Endothelial cell of umbilical vein (primary cell): Measurements from ENCODE around the gene BRI3.

ENCODE experiments used
- EZH2 ChIP-seq: IDR thresholded peaks from 2 replicates; pipeline ENCODE4 v1.6.1; 2012; ENCODE audit warnings: borderline replicate concordance, low read depth, mild to moderate bottlenecking, moderate library complexity, low read length, inconsistent platforms; ENCODE audit not compliant: severe bottlenecking
- FOS ChIP-seq: IDR thresholded peaks from 2 replicates; pipeline ENCODE4 v1.6.1; 2011; ENCODE audit warnings: mild to moderate bottlenecking, low read length, moderate library complexity, borderline replicate concordance; ENCODE audit not compliant: insufficient read depth
- GATA2 ChIP-seq: IDR thresholded peaks from 2 replicates; pipeline ENCODE4 v1.7.0; 2011; ENCODE audit warnings: low read depth, mild to moderate bottlenecking, moderate library complexity, mixed read lengths, low read length; ENCODE audit not compliant: insufficient read length, insufficient read depth
- JUN ChIP-seq: IDR thresholded peaks from 2 replicates; pipeline ENCODE4 v1.6.1; 2011; ENCODE audit warnings: borderline replicate concordance, low read depth; ENCODE audit not compliant: insufficient read length, insufficient read depth
- MYC ChIP-seq: IDR thresholded peaks from one replicate; pipeline ENCODE4 v1.6.1; 2011; ENCODE audit warnings: mild to moderate bottlenecking, low read depth, low read length
- POLR2A ChIP-seq: IDR thresholded peaks from 2 replicates; pipeline ENCODE4 v1.6.1; 2012; ENCODE audit warnings: low read depth, mild to moderate bottlenecking, control low read depth, low read length
- POLR2AphosphoS5 ChIP-seq: IDR thresholded peaks from 2 replicates; pipeline ENCODE4 v1.6.1; 2012; ENCODE audit warnings: low read depth, mild to moderate bottlenecking, control low read depth, low read length, moderate library complexity; ENCODE audit not compliant: insufficient read depth
- TF ChIP-seq, protein P1 (sequence below), 2 donors: IDR thresholded peaks; 1 replicate in 1 of 2; 2 replicates in 1 of 2; pipeline ENCODE4 v1.5.1; 2011; ENCODE audit warnings: low read length in 2 of 2, mild to moderate bottlenecking in 2 of 2, moderate library complexity in 2 of 2, control low read depth in 1 of 2, inconsistent platforms in 1 of 2, low read depth in 1 of 2; ENCODE audit not compliant: insufficient read depth in 1 of 2; ENCODE audit errors: extremely low read depth in 1 of 2
- TF ChIP-seq, protein P2 (sequence below): IDR thresholded peaks from 2 replicates; pipeline ENCODE4 v1.6.1; 2011; ENCODE audit not compliant: insufficient read depth, insufficient read length

DNA sequence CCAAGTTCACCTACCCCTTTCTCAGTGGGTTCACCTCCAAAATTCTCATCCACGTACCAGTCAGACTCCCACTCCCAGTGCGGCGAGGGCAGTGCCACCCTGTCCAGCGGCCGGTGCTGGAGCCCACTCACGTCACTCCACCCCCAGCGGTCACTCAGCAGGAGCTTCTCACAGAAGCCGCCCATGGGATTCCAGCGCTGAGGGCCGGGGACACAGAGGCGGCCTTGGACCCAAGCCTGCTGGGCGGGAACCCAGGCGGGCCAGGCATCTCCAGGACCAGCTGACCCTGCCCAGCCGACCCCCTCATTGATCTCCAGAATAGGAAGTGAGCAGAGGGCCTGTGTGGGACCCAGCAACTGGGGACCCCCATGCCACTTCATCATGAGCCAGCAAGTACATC is 36.6 kb upstream of the BRI3 start:
- TF ChIP-seq, protein P1, sequence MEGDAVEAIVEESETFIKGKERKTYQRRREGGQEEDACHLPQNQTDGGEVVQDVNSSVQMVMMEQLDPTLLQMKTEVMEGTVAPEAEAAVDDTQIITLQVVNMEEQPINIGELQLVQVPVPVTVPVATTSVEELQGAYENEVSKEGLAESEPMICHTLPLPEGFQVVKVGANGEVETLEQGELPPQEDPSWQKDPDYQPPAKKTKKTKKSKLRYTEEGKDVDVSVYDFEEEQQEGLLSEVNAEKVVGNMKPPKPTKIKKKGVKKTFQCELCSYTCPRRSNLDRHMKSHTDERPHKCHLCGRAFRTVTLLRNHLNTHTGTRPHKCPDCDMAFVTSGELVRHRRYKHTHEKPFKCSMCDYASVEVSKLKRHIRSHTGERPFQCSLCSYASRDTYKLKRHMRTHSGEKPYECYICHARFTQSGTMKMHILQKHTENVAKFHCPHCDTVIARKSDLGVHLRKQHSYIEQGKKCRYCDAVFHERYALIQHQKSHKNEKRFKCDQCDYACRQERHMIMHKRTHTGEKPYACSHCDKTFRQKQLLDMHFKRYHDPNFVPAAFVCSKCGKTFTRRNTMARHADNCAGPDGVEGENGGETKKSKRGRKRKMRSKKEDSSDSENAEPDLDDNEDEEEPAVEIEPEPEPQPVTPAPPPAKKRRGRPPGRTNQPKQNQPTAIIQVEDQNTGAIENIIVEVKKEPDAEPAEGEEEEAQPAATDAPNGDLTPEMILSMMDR (IDR thresholded peaks at IDR 0.05; ENCODE audit: extremely low read depth in 1 of 2, insufficient read depth in 1 of 2, low read depth in 1 of 2, low read length in 2 of 2), result no peak
- TF ChIP-seq POLR2A, result no peak
- TF ChIP-seq POLR2AphosphoS5, result no peak
- TF ChIP-seq, protein P2, sequence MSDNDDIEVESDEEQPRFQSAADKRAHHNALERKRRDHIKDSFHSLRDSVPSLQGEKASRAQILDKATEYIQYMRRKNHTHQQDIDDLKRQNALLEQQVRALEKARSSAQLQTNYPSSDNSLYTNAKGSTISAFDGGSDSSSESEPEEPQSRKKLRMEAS, result no peak
- no peak for TF ChIP-seq EZH2
- no peak for TF ChIP-seq FOS
- TF ChIP-seq MYC, result no peak
- TF ChIP-seq GATA2, result no peak
- TF ChIP-seq JUN, result no peak
